WI38 (cell line): ENCODE measurements around the gene HOXB8.

ENCODE experiments used
- H3K4me3 ChIP-seq: 2 replicates; pipeline ENCODE4 v1.5.1; 2011; ENCODE audit warnings: low read depth, mild to moderate bottlenecking, control low read depth, low read length
- TF ChIP-seq, protein P1 (sequence below): IDR thresholded peaks from 2 replicates; pipeline ENCODE4 v1.5.1; 2012; ENCODE audit warnings: low read depth, mild to moderate bottlenecking, control low read depth, low read length

Gene HOXB8

DNA sequence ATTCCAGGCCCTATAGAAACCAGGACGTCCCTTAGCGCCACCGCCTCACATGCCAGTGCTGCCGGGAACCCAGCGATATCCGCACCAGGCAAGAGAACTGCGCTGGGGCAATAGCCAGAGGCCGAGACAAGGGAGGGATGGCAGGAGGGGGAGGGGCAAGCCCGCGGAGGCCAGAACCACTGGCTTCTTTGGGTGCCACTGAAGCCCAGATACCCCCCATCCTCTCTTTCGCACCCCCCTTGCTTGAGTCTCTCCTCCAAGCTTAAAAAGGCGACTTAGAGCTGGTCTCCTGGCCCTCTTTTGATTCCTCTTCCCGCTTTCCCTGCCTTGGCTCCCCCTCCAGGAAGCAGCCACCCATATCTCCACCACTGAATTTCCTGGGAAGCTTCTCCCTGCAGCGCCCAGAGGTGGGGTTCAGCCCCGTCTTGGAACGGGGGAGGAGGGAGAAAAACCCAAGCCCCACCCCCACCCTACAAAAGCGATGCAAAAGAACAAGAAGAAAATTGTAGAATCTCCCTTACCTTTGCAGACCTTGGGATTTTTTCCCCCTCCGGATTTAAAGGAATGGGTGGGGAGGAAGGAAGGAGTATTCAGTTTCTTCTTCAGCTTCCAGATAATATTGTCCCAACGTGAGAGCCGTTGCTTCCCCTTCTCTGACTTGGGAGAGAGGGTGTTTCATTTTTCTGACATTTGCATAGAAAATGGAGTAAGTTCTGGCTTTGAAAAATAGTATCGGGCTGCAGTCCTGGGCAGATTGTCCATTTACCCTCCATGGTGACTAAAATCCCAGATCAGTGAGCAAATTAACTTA is 10.9 kb downstream of the HOXB8 start:
- peak overlapping the region; percentile 38 for H3K4me3 ChIP-seq
- TF ChIP-seq, protein P1, sequence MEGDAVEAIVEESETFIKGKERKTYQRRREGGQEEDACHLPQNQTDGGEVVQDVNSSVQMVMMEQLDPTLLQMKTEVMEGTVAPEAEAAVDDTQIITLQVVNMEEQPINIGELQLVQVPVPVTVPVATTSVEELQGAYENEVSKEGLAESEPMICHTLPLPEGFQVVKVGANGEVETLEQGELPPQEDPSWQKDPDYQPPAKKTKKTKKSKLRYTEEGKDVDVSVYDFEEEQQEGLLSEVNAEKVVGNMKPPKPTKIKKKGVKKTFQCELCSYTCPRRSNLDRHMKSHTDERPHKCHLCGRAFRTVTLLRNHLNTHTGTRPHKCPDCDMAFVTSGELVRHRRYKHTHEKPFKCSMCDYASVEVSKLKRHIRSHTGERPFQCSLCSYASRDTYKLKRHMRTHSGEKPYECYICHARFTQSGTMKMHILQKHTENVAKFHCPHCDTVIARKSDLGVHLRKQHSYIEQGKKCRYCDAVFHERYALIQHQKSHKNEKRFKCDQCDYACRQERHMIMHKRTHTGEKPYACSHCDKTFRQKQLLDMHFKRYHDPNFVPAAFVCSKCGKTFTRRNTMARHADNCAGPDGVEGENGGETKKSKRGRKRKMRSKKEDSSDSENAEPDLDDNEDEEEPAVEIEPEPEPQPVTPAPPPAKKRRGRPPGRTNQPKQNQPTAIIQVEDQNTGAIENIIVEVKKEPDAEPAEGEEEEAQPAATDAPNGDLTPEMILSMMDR, result no peak

DNA sequence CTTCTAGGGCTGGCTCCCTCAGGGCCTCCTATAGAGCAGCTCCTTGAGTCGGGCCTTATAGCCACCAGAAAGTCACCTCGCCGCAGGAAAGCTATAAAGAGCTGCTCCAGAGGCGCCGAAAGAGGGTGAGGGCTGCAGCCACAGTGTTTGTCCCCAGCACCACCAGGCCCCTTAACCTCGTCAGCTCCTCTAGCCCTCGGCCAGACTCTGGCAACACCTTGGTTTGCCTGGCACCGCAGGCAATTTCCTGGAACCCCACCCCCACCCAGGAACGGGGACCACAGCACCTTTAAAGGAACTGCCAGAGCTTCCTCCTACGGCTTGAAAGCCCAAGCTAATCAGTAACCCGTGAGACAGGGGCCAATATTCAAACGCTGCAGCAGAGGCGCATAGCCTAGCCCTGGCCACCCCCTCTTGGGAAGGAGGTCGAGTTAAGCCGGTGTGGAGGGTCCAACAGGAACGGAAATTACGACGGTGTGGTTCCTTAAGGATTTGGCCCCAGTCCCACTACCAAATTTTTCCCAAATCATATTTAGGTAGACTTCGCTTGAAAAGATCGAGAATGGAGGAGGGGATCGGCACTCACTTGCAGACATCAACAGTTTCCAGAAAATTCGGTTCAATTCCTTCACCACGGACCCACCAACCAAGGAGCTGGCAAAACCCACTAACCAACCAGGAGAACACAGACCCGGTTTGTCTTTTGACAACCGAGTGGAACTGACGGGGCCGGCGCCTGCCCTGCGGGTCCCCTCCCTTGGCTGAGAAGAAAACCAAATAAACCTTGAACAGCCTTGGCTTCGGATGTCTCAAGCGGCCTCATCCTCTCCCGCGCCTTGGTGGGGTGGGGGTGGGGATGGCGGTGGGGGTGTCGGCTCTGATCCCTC is 13.3 kb downstream of the HOXB8 start:
- TF ChIP-seq, protein P1, result no peak
- no peak overlapping the region for H3K4me3 ChIP-seq

DNA sequence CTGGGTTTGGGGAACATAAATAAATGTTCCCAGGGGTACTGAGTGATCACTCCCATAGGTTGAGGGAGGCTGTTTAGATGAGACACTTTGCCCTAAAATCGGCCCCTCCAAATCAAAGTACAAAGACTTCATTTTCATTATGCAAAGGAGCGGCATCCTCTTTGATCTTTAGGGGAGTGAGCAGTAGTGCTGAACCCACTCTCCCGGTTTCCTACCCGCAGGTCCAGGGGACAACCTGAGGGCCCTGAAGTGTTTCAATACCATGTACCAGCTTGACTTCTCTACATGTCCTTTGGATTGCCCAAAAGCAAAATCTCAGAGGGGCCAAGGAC is 13.9 kb downstream of the HOXB8 start:
- TF ChIP-seq, protein P1, result no peak
- no peak overlapping the region for H3K4me3 ChIP-seq

DNA sequence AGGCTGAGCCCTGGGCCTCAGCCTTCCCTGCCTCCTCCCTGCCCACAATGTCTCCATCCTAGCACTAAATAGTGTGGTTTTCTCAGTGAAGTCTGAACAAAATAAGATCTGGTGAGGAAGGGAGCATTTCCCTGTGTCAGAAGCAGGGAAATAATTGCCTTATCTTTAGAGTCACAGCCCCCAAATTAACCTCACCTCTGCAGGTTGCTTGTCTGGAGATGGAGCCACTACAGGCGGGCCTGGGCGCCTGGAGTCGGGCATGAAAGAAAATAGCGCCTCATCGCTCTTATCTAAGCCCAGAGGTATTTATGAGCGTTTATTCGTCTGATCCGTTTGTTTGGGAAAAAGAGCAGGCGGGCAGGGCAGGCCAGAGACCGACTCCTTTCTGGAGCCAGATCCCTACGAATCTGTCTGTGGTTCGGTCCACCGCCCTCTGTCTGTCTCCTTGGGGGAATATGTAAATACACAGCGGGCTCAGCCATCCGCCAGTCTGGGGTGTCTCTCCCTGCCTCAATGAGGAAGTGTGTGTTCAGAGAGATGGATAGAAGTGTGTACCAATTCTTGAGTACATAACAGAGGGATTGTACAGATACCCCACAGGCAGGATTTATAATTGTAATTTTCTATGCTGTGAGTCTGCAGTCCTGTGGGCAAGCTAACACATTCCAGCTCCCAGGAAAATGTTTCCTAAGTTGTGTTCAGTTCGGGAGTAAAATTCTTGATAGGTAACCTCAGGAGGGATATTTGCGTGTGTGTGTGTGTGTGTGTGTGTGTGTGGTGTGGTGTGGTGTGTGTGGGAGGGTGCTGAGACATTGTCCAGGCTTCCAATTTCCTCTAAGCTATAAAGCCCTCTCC is 14.6 kb downstream of the HOXB8 start:
- no peak overlapping the region for H3K4me3 ChIP-seq
- TF ChIP-seq, protein P1, result no peak

DNA sequence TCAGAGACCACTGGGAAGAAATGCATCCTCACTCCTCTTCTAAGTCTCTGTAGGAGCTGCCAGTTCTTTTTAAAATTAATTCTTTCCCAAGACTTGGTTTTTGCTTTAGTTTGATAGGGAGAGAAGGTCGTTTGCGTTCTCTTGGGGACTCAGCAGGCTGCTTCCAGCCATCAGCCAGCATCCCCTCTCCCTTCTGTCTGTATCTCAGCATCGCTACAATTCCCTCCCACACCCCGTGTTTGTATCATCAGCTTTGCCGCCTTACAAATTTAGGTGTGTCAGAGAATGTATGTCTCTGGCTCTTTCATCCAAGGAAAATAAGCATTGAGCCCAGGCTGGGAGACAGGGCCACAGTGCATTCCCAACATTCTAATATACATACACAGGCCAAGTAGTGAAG is 15.7 kb downstream of the HOXB8 start:
- TF ChIP-seq, protein P1, result no peak
- H3K4me3 ChIP-seq, result no peak overlapping the region

DNA sequence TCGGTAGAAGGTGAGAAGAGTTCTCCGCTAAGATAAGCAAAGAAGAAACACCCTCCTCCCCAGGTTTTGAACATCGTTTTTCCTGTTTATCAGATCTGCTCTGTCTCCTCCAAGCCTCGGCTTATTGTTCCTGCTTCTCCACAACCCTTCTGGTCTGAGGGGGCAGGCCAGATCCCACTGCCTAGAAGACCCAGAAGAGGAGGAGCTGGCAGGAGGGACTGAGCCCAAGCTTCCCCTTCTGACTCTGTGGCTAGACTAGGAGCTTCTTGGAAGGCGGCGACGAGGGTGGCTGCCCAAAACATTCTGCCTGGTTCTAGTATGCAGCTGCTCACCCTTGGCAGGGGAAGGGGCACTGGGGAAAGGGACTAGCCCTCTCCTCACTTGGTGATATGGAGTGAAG is 16.4 kb downstream of the HOXB8 start:
- H3K4me3 ChIP-seq, result peak overlapping the region; percentile 84
- TF ChIP-seq, protein P1, result no peak
